Smooth muscle cell of the coronary artery (primary cell): ENCODE measurements around the gene IGFBP2. TPM values are rescaled to one million over a fixed set of nuclear protein-coding genes. Genes with fewer than 3 reads are reported as not detected.

Experiments
- total RNA-seq: library from RNA; depleted of rRNA; stranded (reverse); fragments of >200 nt; gene quantifications from 2 replicates; pipeline ENCODE4 v1.2.3, GENCODE V29; 2014; ENCODE audit warnings: low replicate concordance

The IGFBP2 gene, protein sequence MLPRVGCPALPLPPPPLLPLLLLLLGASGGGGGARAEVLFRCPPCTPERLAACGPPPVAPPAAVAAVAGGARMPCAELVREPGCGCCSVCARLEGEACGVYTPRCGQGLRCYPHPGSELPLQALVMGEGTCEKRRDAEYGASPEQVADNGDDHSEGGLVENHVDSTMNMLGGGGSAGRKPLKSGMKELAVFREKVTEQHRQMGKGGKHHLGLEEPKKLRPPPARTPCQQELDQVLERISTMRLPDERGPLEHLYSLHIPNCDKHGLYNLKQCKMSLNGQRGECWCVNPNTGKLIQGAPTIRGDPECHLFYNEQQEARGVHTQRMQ
- total RNA-seq = 42.0 and 195 TPM in 2 replicates

GRCh38 chr2:216632952-216633615 is at the start of gene IGFBP2:
Gene IGFBP2 (plus strand): TSS chr2:216633420. CDS start chr2:216633524, 104 bp downstream.

DNA sequence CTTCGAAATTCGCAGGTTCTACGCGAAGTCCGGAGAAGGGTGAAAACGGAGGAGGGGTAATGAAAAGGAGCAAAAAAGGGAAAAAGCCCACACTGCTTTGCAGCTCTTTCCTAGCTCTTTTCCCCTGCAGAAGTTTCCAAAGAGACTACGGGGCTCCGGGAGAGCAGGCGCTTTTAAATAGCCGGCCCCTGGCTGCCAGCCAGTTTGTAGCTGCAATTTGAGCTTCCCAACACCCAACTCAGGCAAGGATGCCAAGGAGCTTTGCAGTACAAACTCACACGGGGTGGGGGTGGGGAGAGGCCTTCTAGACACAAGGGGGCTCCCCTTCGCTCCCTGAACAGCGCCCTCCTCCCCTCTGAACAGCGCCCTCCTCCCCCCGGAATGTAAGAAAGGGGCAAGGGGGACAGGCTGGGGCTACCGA is 62.2 kb downstream of the IGFBP2 start, which contains the start of gene IGFBP5:
IGFBP5 (minus strand) TSS at position 149 of the 421 bp plus-strand sequence. CDS start 774 bp downstream, outside the sequence.

Other genes with a start within 250 kb of the IGFBP2 start
- gene SMARCAL1, start 220.9 kb upstream of the IGFBP2 start, total RNA-seq = 9.0 and 10.7 TPM in 2 replicates
- gene RPL37A, start 134.6 kb upstream of the IGFBP2 start, total RNA-seq = 4,741 and 4,838 TPM in 2 replicates
- 68.3 and 246 TPM in 2 replicates for gene IGFBP5, start 62.1 kb downstream of the IGFBP2 start, total RNA-seq
- not detected in 2 replicates for gene TNP1, start 226.6 kb downstream of the IGFBP2 start, total RNA-seq